CD14-positive monocyte (primary cell): ENCODE results near the gene NOP9. TPM values are rescaled to one million over a fixed set of nuclear protein-coding genes. Genes with fewer than 3 reads are reported as not detected.

Source experiments
- DNase-seq, 3 donors: peaks; one replicate each; pipeline ENCODE4 v3.0.0-alpha.2; 2011 to 2022
- H2AFZ ChIP-seq: 2 replicates; pipeline ENCODE4 v1.6.0; 2012; ENCODE audit warnings: mild to moderate bottlenecking, low read depth, low read length, inconsistent platforms; ENCODE audit not compliant: insufficient read depth, poor library complexity, severe bottlenecking
- H3K27ac ChIP-seq, 2 donors: 1 replicate in 1 of 2; 2 replicates in 1 of 2; pipeline ENCODE4 v1.5.1; 2012 to 2013; ENCODE audit warnings: low read length in 2 of 2, control low read depth in 1 of 2, inconsistent platforms in 1 of 2, low read depth in 1 of 2, mild to moderate bottlenecking in 1 of 2
- H3K27me3 ChIP-seq, 2 donors: one replicate each; pipeline versions ENCODE4 v1.6.0 to v1.6.1; 2011 to 2013; ENCODE audit warnings: low read length in 2 of 2; ENCODE audit not compliant: control insufficient read depth in 2 of 2, insufficient read depth in 2 of 2
- H3K36me3 ChIP-seq, 2 donors: replicated peaks in 1 of 2; 1 replicate in 1 of 2; 2 replicates in 1 of 2; pipeline versions ENCODE4 v1.5.1 to v1.6.1; 2012 to 2013; ENCODE audit warnings: low read length in 2 of 2, control low read depth in 1 of 2, inconsistent platforms in 1 of 2, mild to moderate bottlenecking in 1 of 2; ENCODE audit not compliant: insufficient read depth in 2 of 2, control insufficient read depth in 1 of 2
- H3K4me1 ChIP-seq, 2 donors: 1 replicate in 1 of 2; 2 replicates in 1 of 2; pipeline versions ENCODE4 v1.5.1 to v1.6.1; 2012 to 2013; ENCODE audit warnings: low read length in 2 of 2, control low read depth in 1 of 2, inconsistent platforms in 1 of 2, mild to moderate bottlenecking in 1 of 2, moderate library complexity in 1 of 2; ENCODE audit not compliant: insufficient read depth in 2 of 2, control insufficient read depth in 1 of 2
- H3K4me2 ChIP-seq: replicated peaks from 2 replicates; pipeline ENCODE3; 2012; ENCODE audit warnings: low read length, moderate library complexity, mild to moderate bottlenecking; ENCODE audit not compliant: poor library complexity, severe bottlenecking; ENCODE audit errors: extremely low read depth
- H3K4me3 ChIP-seq, 3 experiments: fragments of 200-600 bp in 1 of 3; sonication (generic) in 1 of 3; replicated peaks in 1 of 3; 1 replicate in 2 of 3; 2 replicates in 1 of 3; pipeline ENCODE4 v1.5.1; 2011 to 2013; ENCODE audit warnings: low read length in 3 of 3, mild to moderate bottlenecking in 3 of 3, control low read depth in 2 of 3, low read depth in 2 of 3, inconsistent platforms in 1 of 3, moderate library complexity in 1 of 3
- H3K79me2 ChIP-seq: 2 replicates; pipeline ENCODE4 v1.6.0; 2012; ENCODE audit warnings: mild to moderate bottlenecking, control low read depth, inconsistent platforms, low read length, moderate library complexity; ENCODE audit not compliant: insufficient read depth
- H3K9ac ChIP-seq: 2 replicates; pipeline ENCODE4 v1.6.0; 2017; ENCODE audit warnings: low read length, mild to moderate bottlenecking; ENCODE audit not compliant: insufficient read depth, poor library complexity, severe bottlenecking
- H3K9me3 ChIP-seq, 2 donors: replicated peaks in 1 of 2; 1 replicate in 1 of 2; 2 replicates in 1 of 2; pipeline versions ENCODE4 v1.5.1 to v1.6.1; 2012 to 2013; ENCODE audit warnings: low read length in 2 of 2, control low read depth in 1 of 2; ENCODE audit not compliant: control insufficient read depth in 1 of 2, insufficient read depth in 1 of 2
- H4K20me1 ChIP-seq: 2 replicates; pipeline ENCODE4 v1.6.0; 2012; ENCODE audit warnings: mild to moderate bottlenecking, low read length, control low read depth, moderate library complexity; ENCODE audit not compliant: insufficient read depth
- H3K27ac Mint-ChIP-seq, 7 donors: one replicate each; pipeline ENCODE4 v1.8.0; 2020; ENCODE audit warnings: mild to moderate bottlenecking in 7 of 7, mixed read lengths in 7 of 7, moderate library complexity in 6 of 7, inconsistent platforms in 2 of 7
- H3K27me3 Mint-ChIP-seq, 3 donors: one replicate each; pipeline ENCODE4 v1.8.0; 2021 to 2022; ENCODE audit warnings: low read depth in 3 of 3, mild to moderate bottlenecking in 3 of 3, mixed read lengths in 3 of 3, moderate library complexity in 3 of 3, inconsistent platforms in 1 of 3
- H3K36me3 Mint-ChIP-seq, 2 donors: one replicate each; pipeline ENCODE4 v1.8.0; 2020; ENCODE audit warnings: mixed read lengths in 2 of 2, inconsistent platforms in 1 of 2, mild to moderate bottlenecking in 1 of 2
- H3K4me1 Mint-ChIP-seq: one replicate; pipeline ENCODE4 v1.8.0; 2020; ENCODE audit warnings: mild to moderate bottlenecking, mixed read lengths
- H3K4me3 Mint-ChIP-seq, 2 donors: one replicate each; pipeline ENCODE4 v1.8.0; 2020; ENCODE audit warnings: mild to moderate bottlenecking in 2 of 2, mixed read lengths in 2 of 2, moderate library complexity in 1 of 2
- H3K9me3 Mint-ChIP-seq, 7 donors: one replicate each; pipeline ENCODE4 v1.8.0; 2020 to 2022; ENCODE audit warnings: mixed read lengths in 7 of 7, mild to moderate bottlenecking in 6 of 7, moderate library complexity in 6 of 7, inconsistent platforms in 2 of 7
- CTCF ChIP-seq: fragments of 200-600 bp; IDR thresholded peaks from one replicate; pipeline ENCODE4 v1.8.0; 2022; ENCODE audit warnings: antibody characterized with exemption, mild to moderate bottlenecking
- WGBS: methylation state at CpG from one replicate; pipeline ENCODE4 v1.1.5; 2013; ENCODE audit warnings: missing lambda C conversion rate; ENCODE audit not compliant: insufficient coverage; 5-methylcytosine and 5-hydroxymethylcytosine counted together
- intact Hi-C, 2 donors: fragments of 100-400 bp; cut with micrococcal nuclease; formaldehyde crosslinking; loops; one replicate each; pipeline versions ENCODE4 v1.15.0 to v1.15.1; 2023
- polyA plus RNA-seq, 3 donors: library from polyadenylated mRNA; depleted of rRNA in 1 of 3; unstranded in 2 of 3; stranded (reverse) in 1 of 3; fragments of 300-500 nt in 2 of 3; fragments of >200 nt in 1 of 3; fragmentation: Illumina TruSeq in 2 of 3; gene quantifications; 1 replicate in 2 of 3; 2 replicates in 1 of 3; pipeline ENCODE4 v1.2.3, GENCODE V29; 2012 to 2021

NOP9 gene
- polyA plus RNA-seq, 3 donors = 1.2 to 16.6 (median 1.3) TPM

- Histone ChIP-seq H3K36me3 (peaks cover 19 to 26% of the 10 kb centered on the region in 2 donors), H3K9ac (peak within 1 kb of the TSS; percentile 76), H3K27me3 (peaks cover 4 to 11% of the 10 kb centered on the region in 2 donors), H4K20me1 (peaks cover 44% of the 10 kb centered on the region), H3K4me2 (peak within 1 kb of the TSS; percentile 95), H3K4me3 (peak within 1 kb of the TSS; percentile 63 to 90 (median 88)), H2AFZ (peak within 1 kb of the TSS; percentile 91), H3K9me3 (peaks cover 0 to 2% of the 10 kb centered on the region in 2 donors), H3K79me2 (peaks cover 21% of the 10 kb centered on the region), H3K27ac (peak within 1 kb of the TSS; percentile 22 to 95), H3K4me1 (peaks cover 53 to 73% of the 10 kb centered on the region in 2 donors)
- H3K36me3 Mint-ChIP-seq = peaks cover 36 to 37% of the 10 kb centered on the region in 2 donors
- H3K9me3 Mint-ChIP-seq = peaks cover 0 to 6% (median 5%) of the 10 kb centered on the region in 7 donors
- no peak for TF ChIP-seq CTCF
- intact Hi-C loops = no loop called here
- peaks cover 71% of the 10 kb centered on the region for H3K4me1 Mint-ChIP-seq
- DNase-seq = peak; percentile 48 to 73 (median 52)
- WGBS = 7% methylated on average over 29 of the region's 51 CpGs
- peak within 1 kb of the TSS; percentile 96 to 99 for H3K4me3 Mint-ChIP-seq
- H3K27ac Mint-ChIP-seq = peak within 1 kb of the TSS; percentile 84 to 97 (median 92)
- peaks cover 11 to 17% (median 12%) of the 10 kb centered on the region in 3 donors for H3K27me3 Mint-ChIP-seq
Observed at GRCh38 chr14:24339284-24340151, 39.9 kb downstream of the NOP9 start, which contains the start of gene RIPK3. TSS of gene RIPK3 (minus strand) at chr14:24339991. CDS start at chr14:24339826, 165 bp downstream.

GRCh38 chr14:24340606-24341005, 41.0 kb downstream of the NOP9 start:
- Histone ChIP-seq H3K4me2 (no peak overlapping the region), H3K79me2 (peaks cover 21% of the 10 kb centered on the region), H3K9ac (no peak overlapping the region), H3K27ac (no peak overlapping the region), H3K27me3 (peaks cover 0 to under 1% of the 10 kb centered on the region in 2 donors), H2AFZ (no peak overlapping the region), H3K4me3 (no peak overlapping the region), H4K20me1 (peaks cover 33% of the 10 kb centered on the region), H3K4me1 (peaks cover 42 to 62% of the 10 kb centered on the region in 2 donors), H3K36me3 (peaks cover 19 to 26% of the 10 kb centered on the region in 2 donors), H3K9me3 (no peaks in the 10 kb centered on the region)
- no peak overlapping the region for H3K4me3 Mint-ChIP-seq
- peaks cover 29 to 30% of the 10 kb centered on the region in 2 donors for H3K36me3 Mint-ChIP-seq
- no CpG with 5 or more reads among the region's 1 CpG for WGBS
- H3K9me3 Mint-ChIP-seq = peaks cover 0 to under 1% (median 0%) of the 10 kb centered on the region in 7 donors
- peaks cover 61% of the 10 kb centered on the region for H3K4me1 Mint-ChIP-seq
- intact Hi-C loops = no loop called here
- no peak overlapping the region for H3K27ac Mint-ChIP-seq
- no peak for TF ChIP-seq CTCF
- DNase-seq = no peak
- H3K27me3 Mint-ChIP-seq = peaks cover 1 to 10% (median 1%) of the 10 kb centered on the region in 3 donors
